Muscle of arm (tissue), 12 donors: Measurements from ENCODE around the gene VPS13D. TPM values are rescaled to one million over a fixed set of nuclear protein-coding genes. Genes with fewer than 3 reads are reported as not detected.
"Not testable (repeated sequence)": the region's sequence is repeated elsewhere in the genome, so short reads cannot be mapped to it uniquely, and the experiment has no call there.

Experiments
- DNase-seq: peaks from one replicate; pipeline ENCODE4 v3.0.0-alpha.2; 2013
- polyA plus RNA-seq, 12 donors: library from polyadenylated mRNA; unstranded; fragments of 120-200 nt; gene quantifications; one replicate each; pipeline ENCODE4 v1.2.1, GENCODE V29; 2013; ENCODE audit not compliant: insufficient read length in 12 of 12

The VPS13D gene
- polyA plus RNA-seq, 12 donors, result 13.2 to 32.7 (median 18.8) TPM; not detected in 1

GRCh38 chr1:12197483-12197880 lies 32.3 kb upstream of the VPS13D start:
- DNase-seq, result no peak

GRCh38 chr1:12200208-12200607 lies 29.6 kb upstream of the VPS13D start:
- DNase-seq, result no peak

GRCh38 chr1:12201352-12202189 lies 28.3 kb upstream of the VPS13D start:
- DNase-seq, result no peak

GRCh38 chr1:12202190-12202497 lies 27.7 kb upstream of the VPS13D start:
- no peak for DNase-seq

GRCh38 chr1:12202577-12202976 lies 27.3 kb upstream of the VPS13D start:
- no peak for DNase-seq

GRCh38 chr1:12203216-12204007 lies 26.4 kb upstream of the VPS13D start:
- no peak for DNase-seq

- no peak for DNase-seq
Observed at GRCh38 chr1:12204140-12204539, 25.7 kb upstream of the VPS13D start.

- no peak for DNase-seq
Observed at GRCh38 chr1:12204754-12205658, 24.8 kb upstream of the VPS13D start.

GRCh38 chr1:12206238-12206637 lies 23.6 kb upstream of the VPS13D start:
- no peak for DNase-seq

- no peak for DNase-seq
Observed at GRCh38 chr1:12206792-12207424, 22.9 kb upstream of the VPS13D start.

- no peak for DNase-seq
Observed at GRCh38 chr1:12208271-12208670, 21.6 kb upstream of the VPS13D start.

- peak; percentile 81 for DNase-seq
Observed at GRCh38 chr1:12208764-12209494, 20.9 kb upstream of the VPS13D start.

- no peak for DNase-seq
Observed at GRCh38 chr1:12209495-12209832, 20.4 kb upstream of the VPS13D start.

- DNase-seq, result no peak
Observed at GRCh38 chr1:12215118-12215961, 14.5 kb upstream of the VPS13D start.

GRCh38 chr1:12219800-12220199 lies 10.0 kb upstream of the VPS13D start:
- no peak for DNase-seq

GRCh38 chr1:12220890-12221289 lies 8.9 kb upstream of the VPS13D start:
- no peak for DNase-seq

- not testable (repeated sequence) for DNase-seq
Observed at GRCh38 chr1:12222700-12223099, 7.1 kb upstream of the VPS13D start.

- not testable (repeated sequence) for DNase-seq
Observed at GRCh38 chr1:12224092-12224491, 5.7 kb upstream of the VPS13D start.

GRCh38 chr1:12228979-12229378 lies 851 bp upstream of the VPS13D start:
- no peak for DNase-seq

GRCh38 chr1:12229386-12229834 lies 420 bp upstream of the VPS13D start:
- DNase-seq, result no peak
